ENCODE measurements around the gene TBX2. TPM values are rescaled to one million over a fixed set of nuclear protein-coding genes. Genes with fewer than 3 reads are reported as not detected.
"Not testable (repeated sequence)": the region's sequence is repeated elsewhere in the genome, so short reads cannot be mapped to it uniquely, and the experiment has no call there.

The TBX2 gene
- total RNA-seq: 0.13 TPM in 1 of 2 replicates, not detected in the other

DNA sequence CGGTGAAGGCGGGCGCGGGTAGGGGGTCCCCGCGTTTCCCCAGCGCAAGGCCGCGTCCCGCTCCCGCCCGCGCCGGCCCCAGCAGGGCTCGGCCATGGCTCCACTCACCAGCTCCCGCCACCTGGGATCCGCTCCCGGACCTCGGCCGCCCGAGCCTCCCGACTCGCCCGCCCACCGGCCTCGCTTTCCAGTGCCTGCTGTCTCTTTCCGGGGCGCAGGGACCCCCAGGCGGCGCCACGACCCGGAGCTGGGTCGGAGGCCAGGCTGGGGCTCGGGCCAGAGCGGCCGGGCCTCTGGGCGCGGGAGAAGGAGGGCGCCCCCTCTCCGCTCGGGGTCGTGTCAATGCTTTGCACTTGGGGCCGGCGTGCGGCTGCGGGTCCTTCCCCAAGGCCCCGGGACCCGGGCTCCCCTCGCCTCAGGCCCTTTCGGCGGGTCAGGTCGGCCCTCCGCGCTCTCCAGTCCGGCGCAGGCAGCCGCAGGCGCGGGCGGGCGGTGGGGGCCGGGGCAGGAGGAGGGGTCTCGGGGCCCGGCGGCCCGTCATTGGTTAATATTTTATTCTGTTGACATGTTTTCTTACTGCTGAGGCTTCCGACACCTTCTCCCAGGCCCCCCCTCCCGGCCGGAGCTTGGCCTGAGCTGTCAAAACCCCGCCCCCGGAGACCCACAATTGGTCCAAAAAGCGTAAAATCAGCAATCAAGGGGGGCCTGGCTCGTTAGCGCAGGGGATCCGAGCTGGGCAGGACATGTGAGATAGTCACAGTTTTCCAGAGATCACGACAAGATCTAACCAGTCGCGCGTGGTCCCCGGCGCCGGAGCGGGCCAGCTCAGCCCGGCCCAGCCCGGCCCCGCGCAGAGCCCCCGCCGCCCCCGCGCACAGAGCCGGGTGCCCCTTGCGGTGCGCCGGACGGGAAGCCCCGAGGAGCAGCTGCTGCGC, at the start of gene TBX2:
Gene TBX2 (plus strand): TSS at position 713 of the 935 bp plus-strand sequence. CDS start 334 bp downstream, outside the sequence.
- no peak for DNase-seq (ENCODE audit: low read depth in 2 of 2)

DNA sequence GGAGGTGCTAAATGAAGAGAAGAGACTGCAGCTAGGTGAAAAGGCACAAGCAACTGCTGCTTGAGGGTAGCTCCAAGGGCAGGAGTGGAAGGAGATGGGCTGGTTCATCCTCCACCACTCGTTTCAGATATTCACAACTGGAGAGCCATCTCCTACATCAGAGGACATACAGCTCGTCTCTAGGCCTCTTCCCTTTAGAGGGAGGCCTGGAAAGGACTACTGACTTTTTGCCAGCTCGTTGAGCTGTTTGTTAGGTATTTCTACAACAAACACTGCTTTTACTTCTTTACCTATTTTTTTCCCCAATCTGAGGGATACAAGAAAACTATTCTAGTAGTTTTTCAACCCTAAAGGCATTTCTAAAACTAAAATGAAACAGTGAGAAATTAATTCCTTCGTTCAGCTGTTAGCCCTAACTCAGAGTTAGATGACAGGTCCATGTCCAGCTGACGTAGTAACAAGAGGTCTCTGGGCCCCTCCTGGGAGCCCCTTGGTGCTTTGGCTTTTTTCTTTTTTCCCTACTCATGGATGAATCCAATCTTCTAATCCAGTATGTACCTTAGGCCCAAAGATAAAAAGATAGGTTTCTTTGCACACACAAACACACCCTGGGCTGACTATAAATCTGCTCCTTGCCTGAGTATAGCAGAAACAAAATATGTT, 47.8 kb upstream of the TBX2 start:
- DNase-seq (ENCODE audit: low read depth in 2 of 2): no peak

DNA sequence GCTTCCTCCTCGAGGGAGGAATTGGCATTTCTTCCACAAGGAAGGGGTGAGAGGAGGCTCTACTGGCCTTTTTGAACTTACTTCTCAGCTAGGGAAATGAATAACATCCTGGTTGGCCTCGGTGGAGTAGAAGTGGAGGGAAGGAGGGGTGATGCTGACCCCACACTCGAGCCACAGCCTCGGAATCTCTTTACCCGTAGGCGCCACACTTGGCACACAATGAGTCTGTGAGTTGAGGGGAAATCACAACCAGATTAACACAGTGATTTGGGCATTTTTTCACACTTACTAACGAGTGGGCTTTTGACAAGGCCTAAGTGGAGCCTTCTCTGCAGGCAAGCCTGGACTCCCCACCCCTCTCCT, 47.3 kb upstream of the TBX2 start:
- DNase-seq (ENCODE audit: low read depth in 2 of 2): peak in 1 of 2 donors; percentile 55

DNA sequence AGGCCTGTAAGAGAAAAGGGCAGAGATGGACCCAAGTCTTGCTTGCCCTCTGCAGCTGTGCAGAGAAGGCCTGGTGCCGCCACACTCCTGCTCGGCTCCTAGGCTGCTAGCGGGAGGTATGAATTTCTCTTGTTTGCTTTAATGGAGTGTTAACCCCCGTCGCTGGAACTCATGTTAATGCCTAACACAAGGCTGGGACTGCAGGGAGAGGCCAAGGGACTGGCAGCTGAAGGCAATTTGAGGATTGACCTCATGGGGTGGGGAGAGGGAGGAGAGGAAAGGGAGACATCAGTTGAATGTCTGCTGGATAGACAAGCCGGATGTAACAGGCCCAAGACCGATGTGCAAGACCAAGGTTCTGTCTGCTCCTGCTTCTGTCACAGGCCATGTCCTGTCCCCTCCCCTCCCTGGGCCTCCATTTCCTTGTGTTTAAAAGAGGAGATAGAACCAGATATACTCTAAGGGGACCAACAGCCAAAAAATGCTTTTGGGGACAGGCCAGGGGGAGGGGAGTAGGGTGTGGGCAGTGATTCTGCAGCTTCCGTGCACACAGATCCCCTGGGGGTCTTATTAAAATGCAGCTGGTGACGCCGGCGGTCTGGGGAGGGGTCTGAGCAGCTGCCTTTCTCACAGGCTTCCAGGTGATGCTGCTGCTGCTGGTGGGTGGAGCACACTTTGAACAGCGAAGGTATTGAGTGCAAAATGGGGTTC, 46.7 kb upstream of the TBX2 start:
- DNase-seq (ENCODE audit: low read depth in 2 of 2): no peak

DNA sequence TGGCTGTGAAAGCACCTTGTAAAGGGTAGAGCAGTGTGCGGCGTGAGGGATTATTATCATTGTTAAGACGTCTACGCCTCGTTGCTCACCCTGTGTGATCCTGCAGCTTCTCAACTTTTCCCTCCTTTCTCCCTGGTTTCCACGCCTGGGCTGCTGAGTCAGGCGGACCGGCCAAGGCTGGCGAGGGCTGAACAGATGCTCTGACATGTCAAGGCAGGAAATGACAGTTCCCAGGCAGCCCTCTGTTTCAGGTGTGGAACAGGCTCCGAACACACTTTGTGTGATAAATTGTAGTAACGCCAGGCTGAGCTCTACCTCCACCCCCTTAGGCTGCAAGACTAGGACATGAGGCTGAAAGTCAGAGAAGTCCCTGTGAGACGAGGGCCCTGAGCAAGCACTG, 46.0 kb upstream of the TBX2 start:
- DNase-seq (ENCODE audit: low read depth in 2 of 2): no peak

DNA sequence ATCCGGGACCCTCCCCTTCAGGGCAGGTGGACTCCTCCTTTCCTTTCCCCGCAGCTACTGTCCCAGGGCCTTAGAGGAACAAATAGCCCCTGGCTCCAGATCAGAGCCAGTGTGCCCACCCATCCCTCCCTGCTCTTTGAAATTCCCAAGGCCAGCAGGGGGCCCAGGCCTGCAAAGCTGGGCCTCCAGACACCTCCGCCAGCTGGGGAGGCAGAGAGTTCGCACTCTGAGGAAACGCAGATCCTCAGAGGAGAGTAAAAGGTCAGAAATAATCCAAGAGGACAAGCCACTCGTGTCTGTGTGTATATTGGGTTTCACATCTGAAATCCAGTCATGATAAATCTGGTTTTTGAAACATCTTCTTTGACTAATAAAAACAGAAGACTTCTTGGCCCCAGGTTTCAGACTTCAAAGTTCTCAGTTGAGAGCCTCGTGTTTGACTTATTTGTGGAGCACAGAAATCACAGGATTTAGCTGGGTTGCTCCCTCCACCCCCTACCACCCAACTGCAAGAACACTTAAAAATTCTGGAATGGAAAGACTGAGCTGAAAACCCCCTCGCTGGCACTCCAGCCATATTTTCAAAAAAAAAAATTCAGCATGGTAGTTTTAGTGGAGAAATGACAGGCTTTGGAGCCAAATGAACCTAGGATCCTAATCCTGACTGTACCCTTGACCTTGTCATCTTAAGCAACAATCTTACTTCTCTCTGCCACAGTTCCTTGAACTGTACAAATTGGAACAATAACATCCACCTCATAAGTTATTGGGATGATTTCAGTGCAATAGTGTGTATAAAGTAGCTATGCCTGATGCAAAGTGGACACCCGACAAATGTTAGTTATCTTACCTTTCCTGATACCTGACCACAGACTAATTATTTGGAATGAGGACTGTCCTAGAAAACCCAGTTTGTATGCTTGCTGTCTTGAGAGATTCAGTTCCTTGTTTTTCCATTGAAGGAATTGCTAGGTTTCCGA, 44.5 kb upstream of the TBX2 start:
- DNase-seq (ENCODE audit: low read depth in 2 of 2): no peak

DNA sequence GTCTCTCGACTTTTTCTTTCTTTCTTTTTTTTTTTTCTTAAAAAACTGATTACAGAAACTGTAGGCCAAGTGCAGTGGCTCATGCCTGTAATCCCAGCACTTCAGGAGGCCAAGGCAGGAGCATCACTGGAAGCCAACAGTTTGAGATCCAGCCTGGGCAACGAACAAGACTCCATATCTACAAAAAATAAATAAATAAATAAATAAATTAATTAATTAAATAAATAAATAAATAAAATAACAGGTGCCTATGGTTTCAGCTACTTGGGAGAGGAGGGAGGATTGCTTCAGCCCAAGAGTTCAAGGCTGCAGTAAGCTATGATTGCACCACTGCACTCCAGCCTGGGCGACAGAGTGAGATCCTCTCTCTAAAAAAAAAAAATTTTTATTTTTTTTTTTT, 42.6 kb upstream of the TBX2 start:
- not testable (repeated sequence) for DNase-seq (ENCODE audit: low read depth in 2 of 2)

DNA sequence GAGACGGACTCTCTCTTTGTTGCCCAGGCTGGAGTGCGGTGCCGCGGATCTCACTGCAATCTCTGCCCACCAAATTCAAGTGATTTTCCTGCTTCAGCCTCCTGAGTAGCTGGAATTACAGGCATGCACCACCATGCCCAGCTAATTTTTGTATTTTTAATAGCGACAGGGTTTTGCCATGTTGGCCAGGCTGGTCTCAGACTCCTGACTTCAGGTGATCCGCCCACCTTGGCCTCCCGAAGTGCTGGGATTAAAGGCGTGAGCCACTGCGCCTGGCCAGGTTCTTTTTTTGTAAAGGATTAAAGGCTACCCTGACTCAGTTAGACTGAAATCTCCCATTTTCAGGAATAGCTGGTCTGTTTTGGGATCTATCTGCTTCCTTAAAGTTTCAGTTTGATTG, 40.1 kb upstream of the TBX2 start:
- not testable (repeated sequence) for DNase-seq (ENCODE audit: low read depth in 2 of 2)

DNA sequence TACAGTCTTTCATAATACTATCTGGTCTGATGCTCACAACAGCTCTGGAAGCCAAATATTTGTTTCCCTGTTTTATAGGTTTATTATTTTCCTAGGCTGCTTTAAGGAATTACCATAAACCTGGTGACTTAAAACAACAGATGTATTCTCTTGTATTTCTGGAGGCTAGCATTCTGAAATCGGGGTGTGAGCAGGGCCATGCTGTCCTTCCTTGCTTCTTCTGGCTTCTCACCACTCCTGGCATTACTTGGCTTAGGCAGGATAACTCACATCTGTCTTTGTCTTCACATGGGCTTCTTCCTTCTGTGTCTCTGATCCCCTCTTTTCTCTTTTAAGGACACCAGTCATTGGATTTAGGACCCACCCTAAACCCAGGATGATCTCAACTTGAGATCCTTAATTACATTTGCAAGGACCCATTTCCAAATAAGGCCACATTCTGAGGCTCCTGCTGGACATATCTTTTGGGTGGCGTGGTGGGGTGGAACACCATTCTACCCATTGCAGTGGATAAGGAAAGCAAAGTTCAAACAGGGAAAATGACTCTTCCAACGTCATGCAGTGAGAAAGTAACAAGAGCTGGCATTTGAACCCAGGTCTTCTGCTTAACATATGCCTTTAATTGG, 39.2 kb upstream of the TBX2 start:
- DNase-seq (ENCODE audit: low read depth in 2 of 2): no peak

DNA sequence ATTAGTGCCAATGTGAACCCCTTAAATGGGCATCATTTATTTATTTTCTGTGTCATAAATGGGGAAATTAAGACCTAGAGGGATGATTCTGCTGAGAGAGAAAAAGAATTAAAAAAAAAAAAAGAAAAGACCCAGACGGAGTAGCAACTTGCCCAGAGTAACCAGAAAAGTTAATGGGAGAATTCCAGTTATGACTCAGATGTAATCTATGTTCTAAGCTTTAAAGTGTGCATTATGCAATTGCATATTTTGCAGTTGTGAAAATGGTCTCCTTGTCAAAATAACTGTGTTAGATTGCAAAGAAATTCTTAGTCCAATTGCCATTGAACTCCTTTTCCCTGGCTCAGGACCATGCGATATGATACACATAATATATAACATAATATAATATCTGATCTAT, 38.6 kb upstream of the TBX2 start:
- no peak for DNase-seq (ENCODE audit: low read depth in 2 of 2)

DNA sequence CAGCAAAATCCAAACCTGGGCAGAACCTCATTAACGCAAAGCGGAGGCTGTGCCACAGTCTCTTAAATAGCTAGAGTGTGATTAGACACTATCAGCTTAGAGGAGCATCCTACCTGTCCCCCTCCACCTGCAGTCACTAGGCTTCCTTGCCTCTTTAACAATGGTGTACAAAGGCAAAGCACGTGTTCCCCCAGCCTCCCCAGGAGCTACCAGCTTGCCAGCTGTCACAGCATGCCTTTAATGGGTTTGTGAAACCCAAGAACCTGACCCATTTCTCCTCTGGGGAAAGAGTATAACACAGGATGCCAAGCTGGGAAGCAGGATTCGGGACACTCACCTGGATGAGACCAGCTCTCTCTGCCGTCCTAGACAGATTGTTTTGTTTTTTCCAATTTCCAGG, 37.2 kb upstream of the TBX2 start:
- no peak for DNase-seq (ENCODE audit: low read depth in 2 of 2)

DNA sequence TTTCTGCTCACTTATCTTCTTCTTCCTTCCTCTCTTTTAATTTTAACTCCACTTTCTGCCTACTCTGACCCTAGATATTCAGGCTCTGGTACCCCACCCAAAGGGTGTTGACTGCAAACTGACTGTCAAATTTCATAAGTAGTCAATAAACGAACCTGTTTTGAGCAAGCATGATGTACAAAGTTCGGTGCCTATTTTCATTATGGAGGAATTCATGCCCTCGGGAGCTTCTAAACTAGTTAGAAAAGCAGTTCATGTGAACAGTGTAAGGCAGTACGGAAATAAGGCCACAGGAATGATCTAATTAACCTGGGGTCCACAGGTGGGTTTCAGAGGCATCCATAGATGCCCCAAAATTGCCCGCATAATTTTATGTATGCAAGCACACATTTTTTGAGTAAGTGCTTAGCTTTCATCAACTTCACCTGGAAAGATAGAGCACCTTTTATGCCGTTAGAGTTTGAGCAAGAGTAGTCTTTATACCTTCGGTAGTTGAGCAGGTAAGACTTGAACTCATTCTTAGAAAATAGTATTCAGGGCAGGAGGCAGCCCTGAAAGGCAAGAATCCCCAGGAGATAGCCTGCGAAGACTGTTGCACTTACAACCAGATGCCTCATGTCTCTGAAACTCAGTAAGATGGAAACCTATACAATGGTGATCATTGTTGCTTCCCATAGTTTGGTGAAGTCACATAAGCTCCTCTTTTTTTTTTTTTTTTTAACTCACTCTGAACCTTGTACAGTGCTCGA, 36.6 kb upstream of the TBX2 start:
- DNase-seq (ENCODE audit: low read depth in 2 of 2): no peak

DNA sequence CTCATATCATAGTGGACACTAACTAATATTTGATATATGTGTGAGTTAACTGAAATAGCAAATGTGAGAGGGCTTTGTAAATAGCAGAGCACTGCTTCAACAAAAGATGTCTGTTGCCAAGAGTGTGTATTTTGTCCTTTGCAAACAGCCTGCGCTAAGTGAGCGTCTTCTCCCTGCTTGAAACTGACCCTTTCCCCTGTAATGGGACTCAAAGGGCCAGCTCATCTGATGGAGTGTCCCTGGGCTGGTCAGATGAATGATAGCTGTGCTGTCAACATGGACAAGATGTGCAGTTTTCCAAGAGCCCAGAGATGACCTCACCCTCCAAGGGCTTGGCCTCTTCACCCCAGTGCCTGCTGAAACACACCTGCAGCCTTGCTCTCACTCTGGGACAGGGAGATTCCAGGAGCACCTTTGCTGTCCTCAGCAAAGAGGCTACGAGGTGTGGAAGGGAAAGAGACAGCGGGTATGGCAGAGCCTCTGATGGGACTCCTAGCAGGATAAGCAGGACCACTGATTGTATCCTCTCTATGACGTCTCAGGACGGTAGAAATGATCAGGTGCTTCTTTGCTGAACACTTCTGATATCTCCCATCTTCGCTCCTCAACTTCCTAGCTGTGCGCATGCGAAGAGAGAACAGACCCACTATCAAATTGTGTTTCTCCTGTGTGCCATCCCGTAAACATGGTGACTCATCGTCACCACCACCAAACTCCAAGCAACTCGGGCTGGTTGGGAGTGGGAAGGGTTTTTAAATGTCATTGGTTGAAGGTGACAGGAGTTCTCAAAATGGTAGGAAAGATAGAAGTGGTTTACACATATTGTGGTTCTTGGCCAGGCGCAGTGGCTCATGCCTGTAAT, 35.8 kb upstream of the TBX2 start:
- no peak for DNase-seq (ENCODE audit: low read depth in 2 of 2)

DNA sequence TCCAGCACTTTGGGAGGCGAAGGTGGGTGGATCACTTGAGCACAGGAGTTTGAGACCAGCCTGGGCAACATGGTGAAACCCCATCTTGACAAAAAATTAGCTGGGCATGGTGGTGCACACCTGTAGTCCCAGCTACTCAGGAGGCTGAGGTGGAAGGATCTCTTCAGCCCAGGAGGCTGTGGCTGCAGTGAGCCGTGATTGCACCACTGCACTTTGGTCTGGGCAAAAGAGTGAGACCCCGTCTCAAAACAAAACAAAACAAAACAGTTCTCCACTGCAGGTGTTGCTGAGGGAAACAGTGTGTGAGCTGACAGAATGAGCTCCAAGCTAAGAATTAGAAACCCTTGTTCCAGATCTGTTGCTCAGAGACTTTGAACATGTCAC, 35.2 kb upstream of the TBX2 start:
- no peak for DNase-seq (ENCODE audit: low read depth in 2 of 2)

DNA sequence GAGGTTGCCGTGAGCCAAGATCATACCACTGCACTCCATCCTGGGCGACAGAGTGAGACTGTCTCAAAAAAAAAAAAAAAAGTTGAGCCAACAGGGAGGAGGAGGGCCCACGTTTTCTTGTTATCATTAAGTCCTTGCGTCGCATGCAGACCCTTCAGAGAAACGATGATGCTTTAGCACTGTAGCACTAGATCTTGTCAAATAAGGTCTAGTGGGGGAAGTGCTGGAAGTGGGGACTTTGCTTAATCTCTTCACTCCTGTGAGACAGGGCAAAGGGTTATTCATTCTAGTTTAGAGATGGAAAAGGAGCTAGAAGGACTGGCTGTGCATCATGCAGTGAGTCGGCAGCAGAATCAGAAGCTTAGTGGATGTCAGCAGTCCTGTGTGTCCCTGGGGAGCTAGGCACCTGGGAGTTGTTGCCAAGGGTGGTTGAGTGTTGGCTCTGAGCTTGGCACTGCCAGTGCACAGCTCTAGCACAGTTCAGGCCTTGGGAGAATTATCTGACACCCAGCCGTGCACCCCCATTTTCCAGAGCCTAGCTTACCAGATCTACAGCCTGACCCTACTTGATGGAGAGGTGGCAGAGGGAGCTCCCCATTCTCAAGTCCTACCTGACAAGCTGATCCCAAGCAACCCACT, 33.4 kb upstream of the TBX2 start:
- no peak for DNase-seq (ENCODE audit: low read depth in 2 of 2)

DNA sequence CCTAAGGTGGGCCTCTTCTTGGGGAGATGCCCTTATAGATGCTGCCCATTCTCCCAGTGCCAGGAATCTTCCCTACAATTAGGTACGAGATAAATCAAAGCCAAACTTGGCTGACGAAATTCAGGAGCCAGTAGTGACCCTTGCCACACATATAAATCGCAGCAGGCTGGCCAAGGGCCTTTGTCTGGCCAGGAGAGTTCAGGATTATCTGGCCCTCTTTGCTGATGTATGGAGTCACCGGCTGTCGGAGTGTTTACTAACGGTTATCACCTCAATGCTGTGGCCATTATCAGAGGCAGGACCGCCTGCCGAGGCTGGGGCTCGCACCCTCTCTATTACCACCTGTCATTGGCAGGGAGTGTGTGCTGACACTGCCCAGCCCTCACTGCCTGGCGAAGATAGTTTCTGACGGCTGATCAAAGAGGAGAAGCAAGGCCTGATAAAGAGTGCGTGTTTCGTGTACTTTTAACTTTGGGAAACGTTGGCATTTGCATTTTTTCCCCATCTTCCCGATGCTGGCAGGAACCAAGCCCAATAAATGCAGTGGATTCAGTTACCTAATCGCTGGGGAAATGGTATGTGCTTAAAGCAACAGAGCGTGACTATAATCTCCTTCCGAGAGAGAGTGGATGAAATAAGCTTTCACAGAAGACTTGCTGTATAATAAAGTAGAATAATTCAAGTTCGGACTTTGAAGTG, 32.8 kb upstream of the TBX2 start:
- no peak for DNase-seq (ENCODE audit: low read depth in 2 of 2)

DNA sequence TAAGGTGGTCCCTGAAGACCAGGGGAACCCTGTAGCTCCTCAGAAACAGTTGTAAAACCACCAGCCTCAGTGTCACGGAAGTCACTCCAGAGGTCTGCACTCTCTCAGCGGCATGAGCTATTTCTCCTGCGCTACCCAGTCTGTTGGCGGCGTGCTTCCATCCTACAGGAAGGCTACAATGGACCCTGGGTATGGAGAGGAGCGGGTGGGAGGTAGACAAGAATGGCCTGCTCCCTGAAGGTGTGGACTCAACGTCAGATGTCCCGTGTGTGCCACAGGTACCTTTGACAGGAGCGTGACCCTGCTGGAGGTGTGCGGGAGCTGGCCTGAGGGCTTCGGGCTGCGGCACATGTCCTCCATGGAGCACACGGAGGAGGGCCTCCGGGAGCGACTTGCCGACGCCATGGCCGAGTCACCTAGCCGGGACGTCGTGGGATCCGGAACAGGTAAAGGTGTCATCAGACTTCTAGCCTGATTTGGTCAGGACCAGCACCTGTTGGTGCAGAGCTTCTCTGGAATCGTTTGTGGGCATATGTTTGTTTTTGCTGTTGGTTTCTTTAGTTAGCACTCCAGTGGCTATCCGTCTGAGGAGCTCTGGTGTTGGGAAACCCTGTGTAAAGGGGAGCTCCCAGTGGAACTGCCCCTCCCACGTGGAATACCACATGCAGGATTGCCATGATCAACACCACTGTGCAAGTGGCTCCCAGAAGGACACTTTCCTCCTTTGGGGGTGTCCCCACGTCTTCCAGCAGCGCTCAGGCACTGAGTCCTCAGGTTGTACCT, 31.4 kb upstream of the TBX2 start:
- DNase-seq (ENCODE audit: low read depth in 2 of 2): no peak
